ENCODE data around the gene ZNF32.

GRCh38 chr10:43681220-43681619, 32.5 kb upstream of the ZNF32 start:
- TF ChIP-seq CTCF (IDR thresholded peaks at IDR 0.05) (no peak), POLR2A (IDR thresholded peaks at IDR 0.05) (no peak)
